Stimulated activated CD8-positive, alpha-beta memory T cell treated with anti-CD3 and anti-CD28 coated beads, Interleukin-4, amount 100 ng/mL, for 1 hour (primary cell): ENCODE results near the gene SEMA5A.

ENCODE experiments used
- DNase-seq, 2 donors: peaks; one replicate each; pipeline ENCODE4 v3.0.0-alpha.2; 2020; ENCODE audit warnings: low read depth in 2 of 2, low spot score in 1 of 2

The SEMA5A gene

GRCh38 chr5:9183992-9184391, 361.9 kb downstream of the SEMA5A start:
- DNase-seq = no peak

GRCh38 chr5:9182899-9183695, 362.8 kb downstream of the SEMA5A start:
- no peak for DNase-seq

- DNase-seq = no peak
These were observed 369.2 kb downstream of the SEMA5A start for GRCh38 chr5:9176641-9177040.

DNA sequence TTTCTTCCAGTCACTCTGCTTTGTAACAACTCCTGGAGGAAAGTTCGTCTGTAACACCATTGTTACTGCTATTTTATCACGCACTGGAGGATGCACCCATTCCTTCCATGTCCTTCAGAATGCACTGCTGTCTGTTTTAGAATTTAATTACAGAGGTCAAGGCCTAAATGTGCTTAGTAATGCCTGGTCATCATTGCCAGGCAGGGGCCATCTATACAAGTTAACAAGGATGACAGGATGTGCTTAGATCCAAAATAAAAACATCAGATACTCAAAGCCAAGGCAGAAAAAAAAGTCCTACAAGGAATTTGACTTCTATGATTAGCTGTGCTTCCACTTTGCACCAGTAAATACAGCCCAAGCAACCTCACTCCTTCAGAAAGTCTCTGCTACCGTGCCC, 371.4 kb downstream of the SEMA5A start:
- DNase-seq = no peak

- DNase-seq = no peak
These were observed 372.4 kb downstream of the SEMA5A start for GRCh38 chr5:9173281-9174048.

DNA sequence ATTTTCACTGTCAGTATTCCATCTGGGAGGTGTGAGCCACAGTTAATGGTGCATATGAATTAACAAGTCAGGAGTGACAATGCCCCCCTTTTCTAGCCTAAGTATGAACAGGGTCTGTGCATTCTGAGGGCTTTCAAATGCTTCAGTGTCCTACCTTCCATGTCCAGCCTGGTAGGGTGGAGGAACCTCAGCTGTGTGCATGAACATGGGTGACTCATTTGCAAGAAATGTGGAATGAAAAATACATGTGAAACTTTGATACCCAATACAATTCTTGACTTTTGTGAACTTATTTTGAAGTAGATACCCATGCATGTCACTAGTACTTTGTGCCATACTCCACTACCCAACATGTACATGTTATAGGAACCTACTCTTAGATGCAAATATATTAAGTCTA, 375.8 kb downstream of the SEMA5A start:
- no peak for DNase-seq

DNA sequence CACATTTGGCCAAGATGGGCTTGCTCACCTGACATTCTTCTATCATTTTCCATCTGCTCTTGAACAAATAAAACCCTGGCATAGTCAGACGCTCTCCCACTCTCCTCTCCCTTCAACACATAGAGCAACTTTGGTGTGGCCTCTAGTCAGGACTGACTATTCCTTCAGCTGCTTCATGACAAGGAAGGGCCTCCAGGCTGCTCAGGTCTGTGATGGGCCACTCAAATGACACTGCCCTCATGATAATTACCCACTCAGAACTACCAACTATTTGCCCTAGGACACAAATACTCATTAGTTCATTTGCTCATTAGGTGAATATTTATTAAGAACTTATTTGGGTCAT, 376.3 kb downstream of the SEMA5A start:
- DNase-seq = no peak

DNA sequence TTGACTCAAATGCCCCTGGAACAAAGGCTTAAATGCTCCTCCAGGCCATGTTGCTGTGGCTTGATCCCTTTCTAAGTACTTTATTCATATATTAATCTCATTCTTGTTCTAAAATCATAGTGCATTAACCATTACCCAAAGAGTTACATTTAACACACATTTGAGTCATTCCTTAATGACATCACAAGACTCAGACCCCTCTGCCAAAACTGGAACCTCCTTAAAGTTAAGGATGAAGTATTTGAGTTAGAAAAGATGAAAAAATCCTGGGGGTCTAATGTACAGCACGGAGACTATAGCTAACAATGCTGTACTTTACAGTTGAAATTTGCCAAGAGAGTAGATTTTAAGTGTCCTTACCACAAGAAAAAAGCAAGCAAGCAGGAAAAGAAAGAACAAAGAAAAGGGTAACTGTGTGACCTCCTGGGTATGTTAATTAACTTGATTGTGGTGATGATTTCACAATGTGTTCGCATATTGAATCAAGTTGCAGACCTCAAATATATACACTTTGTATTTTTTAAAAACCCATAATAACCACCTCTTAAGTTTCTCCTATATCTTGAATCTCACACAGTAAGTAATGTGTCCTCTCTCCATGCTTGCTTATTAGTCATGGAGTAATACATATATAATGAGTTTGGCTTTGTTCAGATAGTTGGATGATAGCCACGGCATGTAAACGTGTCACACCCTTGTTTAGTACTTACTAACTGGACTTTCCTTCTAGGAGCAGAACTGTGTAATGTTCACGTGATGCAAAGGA, 376.9 kb downstream of the SEMA5A start:
- DNase-seq = no peak

DNA sequence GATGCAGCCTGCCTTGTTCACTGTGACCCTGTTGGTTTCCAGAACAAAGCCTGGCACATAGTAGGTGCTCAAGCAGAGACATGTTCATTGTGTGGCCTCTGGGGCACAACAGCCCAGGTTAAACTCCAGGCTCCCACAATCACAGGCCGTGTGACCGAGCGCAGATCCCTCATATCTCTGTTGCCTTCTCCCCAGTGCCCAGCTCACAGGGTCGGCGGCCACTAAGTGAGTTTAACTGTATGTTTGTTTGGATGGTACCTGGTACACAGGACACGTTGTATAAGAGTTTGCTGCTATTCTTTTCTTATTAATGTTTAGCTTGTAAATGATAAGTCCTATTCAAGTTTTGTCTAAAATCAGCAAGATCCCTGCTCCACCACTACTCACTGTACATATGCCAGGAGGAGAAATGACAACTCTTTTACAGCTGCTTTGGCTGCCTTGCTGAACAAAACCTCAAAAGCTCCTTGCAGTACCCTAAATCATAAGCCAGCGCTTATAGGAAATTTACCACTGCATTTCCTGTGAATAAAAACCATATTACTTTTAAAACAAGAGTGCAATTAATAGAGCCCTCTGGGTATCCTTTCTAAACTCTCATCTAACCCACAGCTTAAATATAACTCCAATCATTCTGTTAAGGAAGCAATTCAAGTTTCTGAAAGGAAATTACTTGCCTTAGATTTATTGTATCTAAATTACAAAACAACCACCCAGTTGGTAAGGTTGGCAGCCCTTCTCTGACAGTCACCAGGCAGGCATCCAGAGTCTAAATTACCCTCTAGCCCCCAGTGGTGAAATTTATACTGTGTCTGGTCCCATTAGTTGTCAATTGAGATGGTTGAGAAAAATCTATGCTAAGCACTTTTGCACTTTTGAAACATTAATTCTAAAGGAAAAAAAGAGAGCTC, 379.4 kb downstream of the SEMA5A start:
- DNase-seq = no peak

DNA sequence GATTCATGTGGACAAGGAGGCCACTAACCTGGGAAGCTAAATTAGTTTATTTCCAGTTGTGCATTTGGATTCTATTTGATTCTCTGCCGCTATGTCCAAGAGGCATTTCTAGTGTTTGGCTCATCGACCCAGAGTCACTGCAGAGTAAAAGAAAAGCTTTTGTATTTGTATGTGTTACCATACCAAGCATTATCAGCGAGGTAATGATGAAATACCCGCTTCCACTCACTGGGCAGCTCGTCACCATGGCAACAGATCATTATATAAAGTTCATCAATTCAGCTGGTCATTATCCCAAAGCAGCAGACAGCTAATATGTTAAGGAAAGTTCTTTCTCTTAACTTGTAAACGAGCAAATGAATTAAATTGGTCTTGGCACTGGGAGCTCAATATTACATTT, 380.3 kb downstream of the SEMA5A start:
- no peak for DNase-seq

DNA sequence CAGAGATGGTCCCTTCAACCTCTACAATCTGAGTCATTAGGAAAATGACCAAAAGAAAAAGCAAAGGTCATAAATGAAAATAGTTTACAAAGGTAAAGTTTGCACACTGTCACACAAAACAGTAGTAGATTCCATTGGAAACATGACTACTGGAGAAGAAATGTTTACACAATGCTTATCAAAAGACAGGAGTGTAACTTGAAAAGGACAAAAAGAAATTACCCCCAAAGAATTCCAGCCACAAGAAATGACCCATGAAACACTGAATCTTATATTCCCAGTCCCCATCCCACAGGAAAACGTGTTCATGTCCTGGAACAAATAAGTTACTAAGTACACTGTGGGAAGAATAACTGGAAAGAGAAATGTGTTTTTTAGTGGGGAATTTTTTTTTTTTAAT, 385.1 kb downstream of the SEMA5A start:
- DNase-seq = no peak

DNA sequence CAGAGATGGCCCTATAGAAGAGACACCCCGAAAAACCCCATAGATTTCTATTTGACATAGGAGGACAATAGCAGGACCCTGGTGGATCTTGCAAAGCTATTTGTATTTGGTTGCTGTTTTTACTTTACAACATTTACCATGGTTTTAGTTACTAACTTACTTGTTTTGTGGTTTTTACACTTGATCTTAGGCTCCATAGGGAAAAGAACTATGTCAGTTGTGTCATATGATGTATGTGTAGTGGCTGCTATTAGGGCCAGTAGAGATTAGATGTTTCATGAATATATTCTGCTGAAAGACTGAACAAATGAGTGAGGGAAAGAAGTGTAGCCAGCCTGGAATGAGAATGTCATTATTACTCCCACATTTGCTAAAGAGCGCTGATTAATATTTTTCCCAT, 388.1 kb downstream of the SEMA5A start:
- no peak for DNase-seq

GRCh38 chr5:9157020-9157419, 388.9 kb downstream of the SEMA5A start:
- DNase-seq = no peak

- DNase-seq = no peak
These were observed 389.6 kb downstream of the SEMA5A start for GRCh38 chr5:9156282-9156681.

GRCh38 chr5:9151684-9152427, 394.0 kb downstream of the SEMA5A start:
- DNase-seq = no peak

GRCh38 chr5:9149988-9150387, 395.9 kb downstream of the SEMA5A start:
- DNase-seq = no peak

DNA sequence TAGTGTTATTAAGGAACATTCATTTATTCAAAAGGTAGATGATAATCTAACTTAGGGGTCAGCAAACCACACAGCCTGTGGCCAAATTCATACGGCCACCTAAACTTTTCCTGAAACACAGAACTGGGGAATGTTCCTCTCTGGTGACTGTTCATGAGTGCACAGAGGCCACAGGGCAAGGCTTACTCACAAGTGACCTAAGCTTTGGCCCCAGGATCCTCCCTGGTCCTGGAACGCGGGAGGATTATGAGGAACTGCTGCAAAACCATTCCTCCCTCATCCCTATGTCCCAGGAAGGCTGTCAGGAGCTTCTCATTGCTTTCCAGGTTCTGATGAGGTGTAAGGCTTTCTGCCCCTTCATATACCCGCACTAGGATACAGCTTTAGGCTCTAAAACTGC, 397.6 kb downstream of the SEMA5A start:
- no peak for DNase-seq

DNA sequence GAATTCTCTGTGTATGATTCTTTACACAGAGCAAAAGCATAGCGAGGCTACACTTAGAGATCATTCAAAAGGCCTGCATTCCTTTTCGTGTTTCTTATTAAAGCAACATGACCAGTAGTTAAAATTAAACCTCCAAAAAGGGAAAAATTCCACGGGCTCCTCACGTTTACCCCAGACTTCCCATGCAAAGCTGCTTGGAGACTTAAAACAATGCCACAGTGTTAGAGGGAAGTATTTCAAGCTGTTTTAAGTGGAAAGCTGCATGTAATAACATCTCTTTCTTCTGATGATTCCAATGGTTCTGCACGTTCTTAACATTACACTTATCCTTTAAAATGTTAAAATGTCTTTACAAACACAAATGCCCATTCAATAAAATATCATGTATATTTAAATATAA, 405.2 kb downstream of the SEMA5A start:
- DNase-seq = no peak

GRCh38 chr5:9140202-9140601, 405.7 kb downstream of the SEMA5A start:
- DNase-seq = no peak

DNA sequence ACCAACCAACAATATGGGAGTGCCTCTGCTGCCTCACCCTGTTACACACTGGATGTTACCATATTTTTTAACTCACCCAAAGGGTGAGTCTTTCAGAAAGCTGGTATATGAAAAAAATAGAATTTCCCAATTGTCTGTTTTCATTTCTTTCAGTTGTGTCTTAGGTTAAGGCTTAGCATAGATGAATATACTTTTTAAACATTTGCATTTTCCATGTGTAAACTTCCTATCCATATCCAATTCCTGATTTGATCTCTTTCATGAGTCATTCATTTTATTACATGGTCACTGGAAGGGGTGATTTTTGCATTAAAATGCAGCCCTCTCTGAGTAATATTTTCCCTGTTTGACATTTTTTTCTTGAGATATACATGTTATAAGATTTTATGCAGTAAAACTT, 406.5 kb downstream of the SEMA5A start:
- no peak for DNase-seq
